ENCODE data around the gene FTL.
A peak's percentile ranks its signal among the peaks of the same experiment; 100 is the strongest.

FTL gene

DNA sequence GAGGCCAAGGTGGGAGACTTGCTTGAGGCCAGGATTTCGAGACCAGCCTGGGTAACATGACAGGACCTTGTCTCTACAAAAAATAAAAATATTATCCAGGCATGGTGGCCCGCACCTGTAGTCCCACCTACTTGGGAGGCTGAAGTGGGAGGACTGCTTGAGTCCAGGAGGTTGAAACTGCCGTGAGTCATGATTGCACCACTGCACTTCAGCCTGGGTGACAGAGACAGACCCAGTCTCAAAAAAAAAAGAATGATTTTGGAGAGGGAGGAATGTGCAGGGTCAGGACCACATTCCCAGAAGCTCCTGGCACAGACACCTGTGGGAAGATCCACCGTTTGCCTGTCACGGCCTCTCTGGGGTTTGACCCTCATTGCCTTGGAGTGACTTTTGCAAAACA is 19.7 kb upstream of the FTL start:
- DNase-seq (ENCODE audit: low read depth in 4 of 4, low spot score in 1 of 4): no peak

DNA sequence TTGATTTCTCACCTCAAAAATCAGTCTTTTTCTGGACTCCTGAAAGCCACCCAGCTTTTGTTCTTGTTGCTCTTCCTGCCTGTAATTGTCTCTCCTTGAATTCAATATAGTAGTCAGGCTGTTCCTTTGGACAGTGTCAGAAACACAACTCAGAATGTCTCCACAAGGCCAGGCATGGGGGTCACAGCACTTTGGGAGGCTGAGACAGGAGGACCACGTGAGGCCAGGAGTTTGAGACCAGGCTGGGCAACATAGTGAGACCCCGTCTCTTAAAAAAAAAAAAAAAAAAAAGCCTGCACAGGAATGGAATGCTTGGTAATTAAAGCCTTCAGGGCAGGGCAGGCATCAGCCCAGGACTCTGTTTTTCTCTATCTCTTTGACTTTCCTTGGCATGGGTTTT is 19.3 kb upstream of the FTL start:
- DNase-seq (ENCODE audit: low read depth in 4 of 4, low spot score in 1 of 4): no peak

DNA sequence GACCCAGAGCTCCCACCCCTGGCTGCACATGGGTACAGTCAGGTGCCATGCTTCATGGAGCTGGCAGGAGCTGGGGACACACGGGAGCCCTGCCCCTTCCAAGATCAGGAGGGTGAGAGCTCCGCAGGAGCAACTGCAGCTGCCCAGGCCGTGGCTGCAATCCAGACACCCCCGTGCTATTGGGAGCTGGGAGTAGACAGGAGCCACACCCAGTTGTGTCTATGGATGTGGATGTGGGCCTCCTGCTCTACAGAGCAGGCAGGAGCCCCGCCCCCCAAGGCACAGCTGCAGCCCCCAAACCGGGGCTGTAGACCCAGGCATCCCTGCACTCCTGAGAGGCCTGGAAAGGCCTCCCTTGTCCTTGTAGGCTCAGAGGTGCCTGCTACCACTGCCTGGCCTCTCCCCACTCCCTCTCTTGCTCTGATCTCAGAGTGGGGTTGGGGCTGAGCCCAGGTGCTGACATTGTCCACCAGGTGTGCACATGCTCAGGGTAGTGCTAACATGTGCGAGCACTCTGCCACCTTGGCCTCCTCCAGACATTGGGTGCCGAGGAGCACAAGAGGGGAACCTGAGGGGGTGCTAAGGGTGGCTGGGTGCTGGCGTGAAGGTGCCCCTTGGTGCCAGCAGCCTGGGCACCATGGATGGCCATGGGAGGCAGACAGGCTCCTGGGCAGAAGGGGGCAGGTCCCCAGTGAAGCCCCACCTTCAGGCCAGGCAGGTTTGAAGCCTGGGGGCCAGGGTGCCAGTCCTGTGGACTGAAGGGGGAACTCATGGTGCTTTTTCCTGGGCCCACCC is 18.4 kb upstream of the FTL start:
- no peak for DNase-seq (ENCODE audit: low read depth in 4 of 4, low spot score in 1 of 4)

DNA sequence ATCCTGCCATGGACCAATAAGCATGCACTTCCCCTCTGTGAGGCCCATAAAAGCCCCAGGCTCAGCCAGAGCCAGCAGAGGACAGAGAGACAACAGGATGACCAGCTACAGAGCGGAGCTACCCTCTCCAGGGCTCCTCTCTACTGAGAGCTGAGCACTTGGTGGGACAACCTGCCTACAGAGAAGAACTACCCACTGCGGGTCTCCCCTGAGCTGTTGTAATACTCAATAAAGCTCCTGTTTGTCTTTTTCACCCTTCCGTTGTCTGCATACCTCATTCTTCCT is 17.9 kb upstream of the FTL start:
- DNase-seq (ENCODE audit: low read depth in 4 of 4, low spot score in 1 of 4): no peak

DNA sequence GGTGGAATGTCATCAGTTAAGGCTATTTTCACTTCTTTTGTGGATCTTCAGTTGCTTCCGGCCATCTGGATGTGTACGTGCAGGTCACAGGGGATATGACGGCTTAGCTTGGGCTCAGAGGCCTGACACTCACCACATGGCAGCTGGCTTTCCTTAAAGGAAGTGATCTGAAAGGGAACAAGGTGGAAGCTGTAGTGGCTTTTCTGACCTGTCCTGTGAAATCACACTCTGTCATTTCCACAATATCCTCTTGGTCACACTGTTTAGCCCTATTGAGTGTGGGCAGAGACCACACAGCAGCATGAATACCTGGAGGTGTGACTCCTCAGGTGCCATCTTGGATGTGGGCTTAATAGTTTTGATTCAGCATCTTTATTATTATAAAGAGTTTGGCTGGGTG is 14.9 kb upstream of the FTL start:
- no peak for DNase-seq (ENCODE audit: low read depth in 4 of 4, low spot score in 1 of 4)

DNA sequence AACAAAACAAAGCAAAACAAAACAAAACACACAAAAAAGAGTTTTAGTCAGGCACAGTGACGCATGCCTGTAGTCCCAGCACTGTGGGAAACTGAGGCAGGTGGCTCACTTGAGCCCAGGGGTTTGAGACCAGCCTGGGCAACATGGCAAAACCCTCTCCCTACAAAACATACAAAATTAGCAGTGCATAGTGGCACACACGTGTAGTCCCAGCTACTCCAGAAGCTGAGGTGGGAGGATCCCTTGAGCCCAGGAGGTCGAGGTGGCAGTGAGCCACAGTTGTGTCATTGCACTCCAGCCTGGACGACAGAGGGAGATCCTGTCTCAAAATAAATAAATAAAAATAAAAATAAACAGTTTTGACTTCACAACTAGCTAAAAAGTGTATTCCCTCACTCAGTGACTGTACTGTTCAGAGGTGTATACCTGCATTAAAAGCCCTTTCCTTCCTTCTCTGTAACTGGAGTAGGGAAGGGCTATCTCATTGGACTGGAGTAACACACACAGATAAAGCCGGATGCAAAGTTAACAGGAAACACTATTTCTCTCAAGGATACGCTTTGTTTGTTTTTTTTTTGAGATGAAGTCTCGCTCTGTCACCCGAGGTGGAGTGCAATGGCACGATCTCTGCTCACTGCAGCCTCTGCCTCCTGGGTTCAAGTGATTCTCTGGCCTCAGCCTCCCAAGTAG is 14.1 kb upstream of the FTL start:
- no peak for DNase-seq (ENCODE audit: low read depth in 4 of 4, low spot score in 1 of 4)

DNA sequence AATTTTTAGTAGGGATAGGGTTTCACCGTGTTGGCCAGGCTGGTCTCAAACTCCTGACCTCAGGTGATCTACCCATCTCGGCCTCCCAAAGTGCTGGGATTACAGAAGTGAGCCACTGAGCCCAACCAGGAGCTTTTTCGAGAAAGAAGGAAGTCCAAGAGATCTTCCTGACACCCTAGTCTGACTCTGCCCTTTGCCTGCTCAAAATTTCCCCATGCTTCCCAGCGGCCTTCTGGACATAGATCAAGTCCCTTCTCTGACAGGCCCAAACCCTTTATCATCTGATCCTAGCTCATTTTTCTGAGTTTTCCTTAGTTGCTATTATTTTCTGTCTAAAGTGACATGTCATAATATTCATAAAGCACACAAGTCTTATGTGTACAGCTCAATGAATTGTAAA is 12.0 kb upstream of the FTL start:
- no peak for DNase-seq (ENCODE audit: low read depth in 4 of 4, low spot score in 1 of 4)

DNA sequence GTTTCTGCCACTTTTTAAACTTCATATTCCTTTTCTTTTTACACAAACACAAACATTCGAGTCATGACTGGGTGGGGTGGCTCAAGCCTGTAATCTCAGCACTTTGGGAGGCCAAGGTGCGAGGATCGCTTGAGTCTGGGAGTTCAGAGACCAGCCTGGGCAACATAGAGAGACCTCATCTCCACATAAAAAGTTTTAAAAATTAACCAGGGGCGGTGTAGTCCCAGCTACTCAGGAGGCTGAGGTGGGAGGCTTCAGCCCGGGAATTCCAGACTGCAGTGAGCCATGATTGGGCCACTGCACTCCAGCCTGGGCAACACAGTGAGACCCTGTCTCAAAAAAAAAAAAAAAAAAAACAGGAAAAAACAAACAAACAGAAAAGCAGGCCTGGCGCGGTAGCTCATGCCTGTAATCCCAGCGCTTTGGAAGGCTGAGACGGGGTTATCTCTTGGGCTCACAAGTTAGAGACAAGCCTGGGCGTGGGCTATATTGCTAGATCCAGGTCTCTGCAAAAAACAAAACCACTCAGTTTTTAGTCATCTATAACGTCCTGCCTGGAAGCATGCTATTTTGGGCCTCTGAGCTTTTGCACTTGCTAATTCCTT is 11.0 kb upstream of the FTL start:
- no peak for DNase-seq (ENCODE audit: low read depth in 4 of 4, low spot score in 1 of 4)

DNA sequence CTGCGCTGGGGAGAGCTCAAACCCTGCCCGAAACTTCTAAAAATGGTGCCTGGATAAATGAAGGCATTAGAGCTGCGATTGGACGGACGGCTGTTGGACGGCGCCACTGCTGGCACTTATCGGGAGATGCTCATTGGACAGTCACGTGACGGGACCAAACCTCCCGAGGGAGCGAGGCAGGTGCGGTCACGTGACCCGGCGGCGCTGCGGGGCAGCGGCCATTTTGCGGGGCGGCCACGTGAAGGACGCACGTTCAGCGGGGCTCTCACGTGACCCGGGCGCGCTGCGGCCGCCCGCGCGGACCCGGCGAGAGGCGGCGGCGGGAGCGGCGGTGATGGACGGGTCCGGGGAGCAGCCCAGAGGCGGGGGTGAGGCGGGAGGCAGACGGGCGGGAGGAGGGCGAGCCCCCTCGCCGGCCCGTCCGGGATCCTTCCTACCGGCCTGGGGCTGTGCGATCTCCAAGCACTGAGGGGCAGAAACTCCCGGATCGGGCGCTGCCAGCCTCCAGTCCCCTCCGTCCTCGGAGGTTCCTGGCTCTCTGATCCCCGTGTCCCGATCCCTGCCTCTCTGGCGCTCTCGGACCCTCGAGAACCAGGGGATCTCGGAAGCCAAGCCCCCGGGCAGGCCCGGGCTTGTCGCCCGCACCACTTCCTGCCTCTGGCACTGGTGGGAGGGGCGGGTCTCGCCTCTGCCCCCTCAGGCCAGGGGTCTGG is 10.4 kb upstream of the FTL start, which contains the start of gene BAX:
TSS of gene BAX (plus strand) at position 281 of the 713 bp plus-strand sequence. CDS start at position 335, 54 bp downstream.
- DNase-seq (ENCODE audit: low read depth in 4 of 4, low spot score in 1 of 4): peak; percentile 83 to 97 (median 90)

DNA sequence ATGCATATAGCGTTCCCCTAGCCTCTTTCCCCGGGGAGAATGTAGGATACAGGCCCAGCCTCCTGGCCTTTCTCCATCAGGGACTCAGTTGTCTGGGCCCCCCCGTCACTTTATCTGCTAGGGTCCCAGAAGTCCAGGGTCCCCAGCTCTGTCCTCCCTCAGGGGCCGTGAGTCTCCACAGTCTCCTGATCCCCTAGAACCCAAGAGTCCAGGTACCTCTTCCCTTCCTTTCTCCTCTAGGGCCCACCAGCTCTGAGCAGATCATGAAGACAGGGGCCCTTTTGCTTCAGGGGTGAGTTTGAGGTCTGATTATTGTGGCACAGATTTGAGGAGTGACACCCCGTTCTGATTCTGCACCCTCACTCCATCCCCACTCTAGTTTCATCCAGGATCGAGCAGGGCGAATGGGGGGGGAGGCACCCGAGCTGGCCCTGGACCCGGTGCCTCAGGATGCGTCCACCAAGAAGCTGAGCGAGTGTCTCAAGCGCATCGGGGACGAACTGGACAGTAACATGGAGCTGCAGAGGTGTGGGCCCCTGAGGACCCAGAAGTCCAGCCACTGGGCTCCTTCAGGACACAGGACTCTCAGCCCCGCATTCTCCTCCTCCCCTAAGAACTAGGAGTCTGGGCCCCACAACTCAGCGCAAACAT is 9.7 kb upstream of the FTL start:
- no peak for DNase-seq (ENCODE audit: low read depth in 4 of 4, low spot score in 1 of 4)

DNA sequence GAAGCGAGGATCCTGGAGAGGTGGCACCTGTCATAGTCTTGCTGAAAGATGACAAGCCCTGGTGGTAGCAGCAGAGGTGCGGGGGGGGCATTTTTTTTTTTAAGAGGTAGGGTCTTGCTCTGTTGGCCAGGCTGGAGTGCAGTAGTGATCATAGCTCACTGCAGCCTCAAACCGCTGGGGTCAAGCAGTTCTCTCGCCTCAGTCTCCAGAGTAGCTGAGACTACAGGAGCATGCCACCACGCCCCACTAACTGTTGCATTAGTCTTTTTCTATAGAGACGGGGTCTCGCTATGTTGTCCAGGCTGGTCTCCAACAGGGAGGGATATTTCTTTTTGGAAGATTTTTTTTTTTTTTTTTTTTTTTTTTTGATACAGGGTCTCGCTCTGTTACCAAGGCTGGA is 7.1 kb upstream of the FTL start:
- DNase-seq (ENCODE audit: low read depth in 4 of 4, low spot score in 1 of 4): no peak

DNA sequence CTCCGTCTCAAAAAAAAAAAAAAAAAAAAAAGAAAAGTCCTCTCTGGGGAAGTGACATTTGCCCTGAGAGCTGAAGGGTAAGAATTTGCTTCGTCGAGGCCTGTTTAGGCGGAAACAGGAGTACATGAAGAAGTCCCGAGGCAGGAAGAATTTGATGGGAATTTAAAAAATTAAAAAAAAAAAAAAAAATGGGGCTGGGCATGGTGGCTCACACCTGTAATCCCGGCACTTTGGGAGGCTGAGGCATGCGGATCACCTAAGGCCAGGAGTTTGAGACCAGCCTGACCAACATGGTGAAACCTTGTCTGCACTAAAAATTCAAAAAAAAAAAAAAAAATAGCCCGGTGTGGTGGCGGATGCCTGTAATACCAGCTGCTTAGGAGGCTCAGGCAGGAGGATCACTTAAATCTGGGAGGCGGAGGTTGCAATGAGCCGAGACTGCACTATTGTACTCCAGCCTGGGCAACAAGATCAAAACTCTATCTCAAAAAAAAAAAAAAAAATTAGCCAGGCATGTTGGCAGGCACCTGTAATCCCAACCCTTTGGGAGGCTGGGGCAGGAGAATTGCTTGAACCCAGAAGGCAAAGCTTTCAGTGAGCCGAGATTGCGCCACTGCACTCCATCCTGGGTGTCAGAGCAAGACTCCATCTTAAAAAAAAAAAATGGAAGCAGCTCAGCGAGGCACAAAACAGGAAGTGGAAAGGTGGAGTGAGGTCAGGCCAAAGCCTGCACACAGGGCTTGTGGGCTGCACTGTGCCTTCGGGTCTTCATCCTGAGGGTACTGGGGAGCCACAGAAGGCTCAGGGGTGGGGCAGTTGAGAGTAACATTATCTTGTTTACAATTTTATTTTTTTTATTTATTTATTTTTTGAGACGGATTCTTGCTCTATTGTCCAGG is 5.5 kb upstream of the FTL start:
- no peak for DNase-seq (ENCODE audit: low read depth in 4 of 4, low spot score in 1 of 4)

DNA sequence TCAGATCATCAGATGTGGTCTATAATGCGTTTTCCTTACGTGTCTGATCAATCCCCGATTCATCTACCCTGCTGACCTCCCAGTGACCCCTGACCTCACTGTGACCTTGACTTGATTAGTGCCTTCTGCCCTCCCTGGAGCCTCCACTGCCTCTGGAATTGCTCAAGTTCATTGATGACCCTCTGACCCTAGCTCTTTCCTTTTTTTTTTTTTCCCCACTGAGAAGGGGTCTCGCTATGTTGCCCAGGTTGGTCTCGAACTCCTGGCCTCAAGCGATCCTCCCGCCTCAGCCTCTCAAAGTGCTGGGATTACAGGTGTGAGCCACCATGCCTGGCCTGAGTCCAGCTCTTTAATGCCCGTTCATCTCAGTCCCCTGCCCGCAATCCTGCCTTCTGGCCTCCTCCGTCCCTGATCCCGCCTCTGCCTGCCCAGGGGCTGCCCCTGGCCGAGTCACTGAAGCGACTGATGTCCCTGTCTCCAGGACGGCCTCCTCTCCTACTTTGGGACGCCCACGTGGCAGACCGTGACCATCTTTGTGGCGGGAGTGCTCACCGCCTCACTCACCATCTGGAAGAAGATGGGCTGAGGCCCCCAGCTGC is 4.0 kb upstream of the FTL start:
- no peak for DNase-seq (ENCODE audit: low read depth in 4 of 4, low spot score in 1 of 4)

DNA sequence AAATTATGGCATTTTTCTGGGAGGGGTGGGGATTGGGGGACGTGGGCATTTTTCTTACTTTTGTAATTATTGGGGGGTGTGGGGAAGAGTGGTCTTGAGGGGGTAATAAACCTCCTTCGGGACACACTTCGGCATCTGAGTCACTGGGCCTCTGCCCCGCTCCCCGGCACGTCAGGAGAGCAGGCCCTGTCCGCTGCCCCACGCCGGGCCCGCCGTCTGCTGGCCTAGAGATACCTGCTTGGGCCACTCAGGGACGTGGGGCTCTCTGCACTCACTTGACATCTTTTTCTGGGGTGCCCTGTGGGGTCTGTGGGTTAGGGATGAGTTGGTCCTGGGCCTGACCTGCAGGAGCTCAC is 3.5 kb upstream of the FTL start:
- DNase-seq (ENCODE audit: low read depth in 4 of 4, low spot score in 1 of 4): no peak

DNA sequence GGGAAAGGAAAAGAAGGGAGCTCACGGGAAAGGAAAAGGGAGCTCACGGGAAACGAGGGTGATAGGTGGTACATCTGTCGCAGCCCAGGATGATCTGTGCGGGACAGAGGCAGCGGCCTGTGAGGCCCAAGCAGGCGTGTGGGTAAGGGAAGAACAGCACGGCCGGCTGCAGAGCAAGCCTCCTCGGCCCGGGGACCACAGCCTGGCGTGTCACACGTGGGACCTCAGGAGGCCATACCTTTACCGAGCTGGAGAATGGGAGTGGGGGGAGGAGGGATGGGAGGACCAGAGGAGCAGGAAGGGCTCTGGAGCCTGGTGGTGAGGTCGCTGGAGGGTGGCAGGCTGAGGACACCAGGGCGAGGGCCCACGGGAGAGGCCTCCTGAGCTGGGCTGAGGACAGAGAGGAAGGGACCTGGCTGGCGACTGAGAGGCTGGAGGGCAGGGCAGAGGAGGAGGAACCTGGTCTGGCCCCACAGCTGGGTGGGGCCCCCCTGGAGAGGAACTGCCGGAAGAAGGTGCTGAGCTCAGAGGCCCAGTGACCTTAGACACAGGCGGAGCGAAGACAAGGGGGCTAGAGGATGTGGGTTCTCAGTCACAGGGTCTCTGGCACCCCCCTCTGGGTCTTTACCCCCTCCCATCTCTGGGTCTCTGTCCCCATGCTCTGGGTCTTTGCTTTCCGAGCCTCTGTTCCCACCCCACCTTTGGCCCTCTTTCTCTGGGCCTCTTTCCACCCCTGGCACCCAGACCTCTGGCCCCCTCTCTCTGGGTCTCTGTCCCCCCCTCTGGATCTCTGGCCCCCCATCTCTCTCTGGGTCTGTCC is 2.9 kb upstream of the FTL start:
- DNase-seq (ENCODE audit: low read depth in 4 of 4, low spot score in 1 of 4): no peak

DNA sequence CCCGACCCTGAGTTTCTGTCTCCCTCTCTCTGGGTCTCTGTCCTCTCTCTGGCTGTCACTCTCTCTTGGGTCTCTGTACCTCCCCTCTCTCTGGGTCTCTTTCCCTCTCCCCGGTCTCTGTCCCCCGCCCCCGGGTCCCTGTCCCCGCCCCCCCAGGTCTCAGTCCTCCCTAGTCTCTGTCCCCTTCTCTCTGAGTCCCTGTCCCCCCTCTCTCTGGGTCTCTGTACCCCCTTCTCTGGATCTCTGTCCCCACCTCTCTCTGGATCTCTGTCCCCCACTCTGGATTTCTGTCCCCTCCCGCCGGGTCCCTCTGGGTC is 2.3 kb upstream of the FTL start:
- DNase-seq (ENCODE audit: low read depth in 4 of 4, low spot score in 1 of 4): no peak

DNA sequence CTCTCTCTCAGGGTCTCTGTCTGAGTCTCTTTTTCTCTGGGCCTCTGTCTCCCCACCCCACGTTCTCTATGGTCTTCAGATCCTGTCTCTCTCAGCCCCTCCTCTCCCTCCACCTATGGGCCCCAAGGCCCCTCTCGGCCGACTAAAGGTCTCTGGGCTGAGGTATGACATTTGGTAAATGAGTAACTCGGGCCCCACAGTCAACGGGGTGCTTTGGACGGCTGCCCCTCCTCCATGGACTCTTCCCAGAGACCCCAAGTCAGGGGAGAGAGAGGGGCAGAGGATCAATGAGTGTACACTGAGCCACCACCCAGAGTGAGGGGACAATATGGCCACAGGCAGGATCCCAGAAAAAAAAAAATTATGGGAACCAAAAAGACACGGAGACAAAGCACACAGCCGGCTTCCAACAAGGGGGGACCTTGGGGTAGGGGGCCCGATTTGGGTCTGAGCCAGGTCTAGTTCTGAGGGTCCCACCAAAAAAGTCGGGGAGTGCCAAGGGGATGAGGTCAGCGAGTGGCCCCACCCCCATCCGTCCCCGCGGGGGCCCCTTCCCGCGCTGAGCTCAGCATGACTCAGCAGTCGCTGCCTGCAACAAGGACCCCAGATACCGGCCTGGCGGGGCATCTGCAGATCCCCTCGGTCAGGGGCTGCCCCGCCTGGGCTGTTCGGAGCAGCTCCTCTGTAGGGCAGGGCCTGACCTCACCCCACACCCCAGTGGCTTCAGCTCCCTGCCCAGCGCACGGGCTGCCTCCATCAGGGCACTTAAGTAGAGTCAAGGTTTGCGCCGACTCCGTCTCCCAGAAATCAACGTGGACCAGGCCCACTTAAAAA is 1.5 kb upstream of the FTL start:
- DNase-seq (ENCODE audit: low read depth in 4 of 4, low spot score in 1 of 4): peak in 3 of 4 experiments; percentile 32 to 62 (median 58)

DNA sequence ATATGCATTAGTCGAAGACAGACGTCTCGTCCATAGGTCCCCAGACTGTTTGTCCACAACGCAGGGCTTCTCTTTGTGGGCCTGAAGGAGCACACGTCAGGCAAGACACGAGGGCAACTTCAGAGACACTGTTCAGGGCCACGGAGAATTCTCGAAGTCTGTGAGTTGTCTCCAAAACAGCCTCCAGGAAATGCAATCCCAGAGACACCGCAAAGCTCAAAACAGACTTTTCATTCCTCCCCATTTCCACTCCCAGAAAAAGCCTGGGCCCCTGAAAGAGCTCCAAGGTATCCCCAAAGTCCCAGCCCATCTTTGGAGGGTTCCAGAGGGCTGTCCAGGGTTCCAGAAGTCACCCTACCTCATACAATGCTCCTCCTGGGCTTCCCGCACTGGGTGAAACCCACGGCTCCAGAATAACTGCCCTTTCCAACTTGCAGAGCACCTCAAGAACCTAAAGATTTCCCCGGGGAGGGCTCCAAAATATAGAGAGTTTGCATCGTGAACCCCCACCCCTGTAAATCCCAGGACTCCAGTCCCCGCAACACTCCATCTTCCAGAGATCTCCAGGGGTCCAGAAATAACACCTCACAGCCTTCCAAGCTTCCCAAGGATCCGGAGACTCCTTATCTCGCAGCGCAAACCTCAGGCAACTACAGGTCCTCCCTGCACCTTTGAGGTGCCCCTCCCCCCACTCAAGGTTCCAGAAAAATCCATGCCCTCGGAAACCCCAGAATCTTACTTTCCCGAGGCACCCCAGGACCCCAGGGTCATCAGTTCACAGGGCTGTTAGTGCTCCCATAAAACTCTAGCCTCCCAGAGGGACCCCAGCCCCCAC is 687 bp upstream of the FTL start:
- no peak for DNase-seq (ENCODE audit: low read depth in 4 of 4, low spot score in 1 of 4)
